GM13977 (cell line): ENCODE data around the gene PFAS.

Source experiments
- DNase-seq: peaks from one replicate; pipeline ENCODE4 v3.0.0; 2012; ENCODE audit warnings: low spot score
- CTCF ChIP-seq: IDR thresholded peaks from 2 replicates; pipeline ENCODE4 v1.5.1; 2012; ENCODE audit warnings: mild to moderate bottlenecking, control low read depth; ENCODE audit not compliant: insufficient read depth; ENCODE audit errors: extremely low read depth, missing control alignments
- in situ Hi-C: fragments of 300-500 bp; cut with MboI; formaldehyde crosslinking; loops from one replicate; pipeline ENCODE4 v1.12.0; 2022; ENCODE audit warnings: low sequenced_read_pairs, low pct_unique_long_range_greater_than_20kb, mixed read lengths, inconsistent platforms; ENCODE audit not compliant: unreplicated experiment

The PFAS gene

GRCh38 chr17:8234361-8235270 is 14.5 kb upstream of the PFAS start:
- TF ChIP-seq CTCF = no peak
- in situ Hi-C loops = no loop called here
- DNase-seq = no peak

- TF ChIP-seq CTCF = no peak
- no peak for DNase-seq
- in situ Hi-C loops = no loop called here
Observed at GRCh38 chr17:8235676-8236075, 13.4 kb upstream of the PFAS start.

- DNase-seq = no peak
- in situ Hi-C loops = no loop called here
- TF ChIP-seq CTCF = no peak
Observed at GRCh38 chr17:8237175-8237574, 11.9 kb upstream of the PFAS start.

- DNase-seq = no peak
- TF ChIP-seq CTCF = no peak
- in situ Hi-C loops = no loop called here
Observed at GRCh38 chr17:8237886-8238285, 11.2 kb upstream of the PFAS start.

- no peak for DNase-seq
- in situ Hi-C loops = no loop called here
Observed at GRCh38 chr17:8243827-8244226, 5.3 kb upstream of the PFAS start.

GRCh38 chr17:8244768-8245167 is 4.3 kb upstream of the PFAS start:
- in situ Hi-C loops = no loop called here
- TF ChIP-seq CTCF = no peak
- no peak for DNase-seq

More at GRCh38 chr17:8243827-8244226, 5.3 kb upstream of the PFAS start:
- no peak for TF ChIP-seq CTCF
